NCI-H345 treated with DMSO at 0.1 percent for 48 hours (cell line): ENCODE results near the gene RAF1.
"Not testable (repeated sequence)": the region's sequence is repeated elsewhere in the genome, so short reads cannot be mapped to it uniquely, and the experiment has no call there.

Source experiments
- DNase-seq: peaks from one replicate; lab custom pipeline; 2025; ENCODE audit not compliant: unreplicated experiment; lab: John Stamatoyannopoulos, UW

RAF1 gene

GRCh38 chr3:12677616-12678015 lies 13.7 kb upstream of the RAF1 start:
- no peak for DNase-seq

DNA sequence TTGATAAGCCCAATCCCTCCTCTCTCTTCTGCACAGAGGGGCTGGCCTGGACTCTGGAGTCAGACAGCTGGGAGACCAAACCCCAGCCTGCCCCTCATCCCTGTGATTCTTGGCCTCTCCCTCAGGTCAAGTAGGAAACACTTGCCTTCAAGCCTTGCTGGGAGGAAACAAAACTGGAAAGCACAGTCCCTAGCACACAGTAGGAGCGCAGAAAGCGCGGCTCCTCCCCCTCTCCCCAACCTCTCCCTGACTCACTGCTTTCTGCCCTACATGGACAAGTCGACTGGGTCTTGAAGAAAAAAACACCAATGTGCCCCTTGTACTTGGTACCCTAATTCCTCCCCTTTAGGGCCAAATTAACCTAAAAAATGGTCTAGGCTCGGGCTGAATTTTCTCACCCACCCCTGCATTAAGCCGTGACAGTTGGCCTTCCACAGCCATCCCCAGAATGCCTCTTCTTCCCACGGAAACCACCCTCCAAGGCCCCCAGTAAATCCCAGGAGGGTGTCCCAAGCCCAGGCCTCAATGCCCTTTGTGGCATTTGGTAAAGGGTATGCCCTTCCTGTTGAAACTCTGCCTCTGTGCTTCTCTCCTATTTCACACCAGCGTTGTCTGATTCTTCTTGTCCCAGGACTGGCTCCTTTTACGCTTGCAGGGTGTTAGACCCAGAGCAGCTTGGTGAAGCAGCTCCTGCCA lies 11.3 kb upstream of the RAF1 start:
- DNase-seq: no peak

GRCh38 chr3:12673956-12674736 lies 10.2 kb upstream of the RAF1 start:
- not testable (repeated sequence) for DNase-seq

- no peak for DNase-seq
Observed at GRCh38 chr3:12671120-12671450, 7.2 kb upstream of the RAF1 start.

DNA sequence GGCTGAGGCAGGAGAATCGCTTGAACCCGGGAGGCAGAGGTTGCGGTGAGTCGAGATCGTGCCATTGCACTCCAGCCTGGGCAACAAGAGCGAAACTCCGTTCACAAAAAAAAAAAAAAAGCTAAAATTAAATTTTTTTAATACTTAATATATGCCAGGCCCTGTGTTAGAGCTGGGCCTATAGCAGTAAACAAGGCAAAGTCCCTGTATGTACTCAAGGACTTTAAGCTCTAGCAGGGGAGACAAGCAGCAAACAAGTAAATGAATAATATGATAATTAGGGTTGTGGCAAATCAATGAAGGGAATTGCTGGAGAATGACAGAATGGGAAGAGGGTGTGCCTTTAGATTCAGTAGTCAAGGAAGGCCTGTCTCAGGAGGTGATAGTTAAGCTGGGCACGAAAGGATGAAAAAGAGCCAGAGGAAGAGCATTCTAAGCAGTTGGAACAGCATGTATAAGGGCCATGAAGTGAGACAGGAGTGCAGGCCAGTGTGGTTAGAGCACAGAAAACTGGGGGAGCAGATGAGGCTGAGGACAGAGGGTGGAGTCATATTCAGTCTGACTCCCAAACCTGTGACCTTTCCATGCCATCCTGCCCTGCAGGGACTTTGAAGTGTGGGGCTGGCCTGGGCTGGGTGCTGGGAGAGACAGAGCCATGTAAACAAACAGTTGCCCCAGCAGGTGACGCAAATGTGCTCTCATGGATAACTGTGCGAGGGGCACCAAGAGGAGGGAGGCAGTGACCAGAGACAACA lies 6.6 kb upstream of the RAF1 start:
- no peak for DNase-seq

DNA sequence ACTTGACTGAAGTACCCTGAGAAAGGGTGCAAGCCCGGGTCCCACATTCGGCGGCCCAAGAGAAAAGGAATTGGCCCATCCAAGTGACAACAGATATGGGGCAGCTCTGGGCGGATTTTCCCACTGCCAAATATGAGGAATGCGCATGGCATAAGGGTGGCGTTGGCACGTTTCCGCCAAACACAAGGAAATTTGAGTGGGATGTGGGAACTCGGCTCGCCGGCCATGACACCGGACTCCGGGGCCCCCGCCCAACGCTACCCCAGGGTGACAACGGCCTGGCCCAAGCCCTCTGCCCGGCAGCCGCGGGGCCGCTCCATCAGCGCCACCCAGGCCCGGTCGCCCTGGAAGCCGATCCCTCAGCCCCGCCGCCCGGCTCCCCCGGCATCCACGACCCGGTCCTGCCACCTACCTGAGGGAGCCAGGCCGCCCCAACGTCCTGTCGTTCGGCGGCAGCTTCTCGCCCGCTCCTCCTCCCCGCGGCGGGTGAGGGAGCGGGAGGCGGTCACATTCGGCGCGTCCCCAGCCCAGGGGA lies 449 bp downstream of the RAF1 start:
- no peak for DNase-seq

- no peak for DNase-seq
Observed at GRCh38 chr3:12662593-12663400, 1.1 kb downstream of the RAF1 start.

DNA sequence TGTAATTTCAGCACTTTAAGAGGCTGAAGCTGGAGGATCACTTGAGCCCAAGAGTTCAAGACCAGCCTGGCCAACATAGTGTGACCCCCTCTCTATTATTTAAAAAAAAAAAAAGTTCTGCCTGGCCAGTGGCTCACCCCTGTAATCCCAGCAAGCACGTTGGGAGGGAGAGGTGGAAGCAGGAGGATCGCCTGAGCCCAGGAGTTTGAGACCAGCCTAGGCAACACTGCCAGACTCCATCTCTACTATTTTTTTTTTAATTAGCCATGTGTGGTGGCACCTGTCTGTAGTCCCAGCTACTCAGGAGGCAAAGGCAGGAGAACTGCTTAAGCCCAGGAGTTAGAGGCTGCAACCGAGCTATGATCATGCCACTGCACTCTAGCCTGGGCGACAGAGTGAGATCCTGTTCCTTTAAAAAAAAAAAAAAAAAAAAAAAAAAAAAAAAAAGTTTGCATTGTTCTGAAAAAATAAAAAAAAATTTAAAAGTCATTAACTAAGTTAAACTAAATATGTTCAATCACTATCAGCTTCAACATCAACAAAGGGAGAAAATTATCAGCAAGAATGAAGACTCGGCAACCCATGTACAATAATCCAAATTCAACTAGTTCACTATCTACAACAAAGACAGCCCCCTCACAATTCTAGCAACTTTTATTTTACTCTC lies 1.9 kb downstream of the RAF1 start:
- DNase-seq: no peak

DNA sequence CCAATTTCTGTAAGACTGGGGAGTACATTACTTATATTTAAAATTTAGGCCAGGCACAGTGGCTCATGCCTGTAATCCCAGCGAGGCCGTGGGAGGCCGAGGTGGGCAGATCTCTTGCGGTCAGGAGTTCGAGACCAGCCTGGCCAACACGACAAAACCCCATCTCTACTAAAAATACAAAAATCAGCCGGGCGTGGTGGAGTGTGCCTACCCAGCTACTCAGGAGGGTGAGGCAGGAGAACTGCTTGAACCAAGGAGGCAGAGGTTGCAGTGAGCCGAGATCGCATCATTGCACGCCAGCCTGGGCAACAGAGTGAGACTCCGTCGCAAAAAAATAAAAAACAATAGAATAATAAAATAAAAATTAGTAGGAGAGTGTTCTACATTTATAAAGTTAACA lies 2.5 kb downstream of the RAF1 start:
- not testable (repeated sequence) for DNase-seq

DNA sequence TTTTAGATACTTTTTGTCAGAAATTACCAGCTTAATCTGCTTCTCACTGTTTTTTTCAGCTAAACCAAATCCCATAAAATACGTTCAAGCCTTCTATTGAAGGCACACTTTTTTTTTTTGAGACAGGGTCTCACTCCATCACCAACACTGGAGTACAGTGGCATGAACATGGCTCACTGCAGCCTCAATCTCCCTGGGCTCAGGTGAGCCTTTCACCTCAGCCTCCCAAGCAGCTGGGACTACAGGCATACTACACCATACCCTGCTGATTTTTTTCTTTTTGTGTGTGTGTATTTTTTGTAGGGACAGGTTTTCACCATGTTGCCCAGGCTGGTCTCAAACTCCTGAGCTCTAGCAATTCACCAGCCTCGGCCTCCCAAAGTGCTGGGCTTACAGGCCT lies 3.7 kb downstream of the RAF1 start:
- DNase-seq: no peak

GRCh38 chr3:12659316-12660015 lies 4.5 kb downstream of the RAF1 start:
- no peak for DNase-seq

- no peak for DNase-seq
Observed at GRCh38 chr3:12658593-12659058, 5.3 kb downstream of the RAF1 start.

DNA sequence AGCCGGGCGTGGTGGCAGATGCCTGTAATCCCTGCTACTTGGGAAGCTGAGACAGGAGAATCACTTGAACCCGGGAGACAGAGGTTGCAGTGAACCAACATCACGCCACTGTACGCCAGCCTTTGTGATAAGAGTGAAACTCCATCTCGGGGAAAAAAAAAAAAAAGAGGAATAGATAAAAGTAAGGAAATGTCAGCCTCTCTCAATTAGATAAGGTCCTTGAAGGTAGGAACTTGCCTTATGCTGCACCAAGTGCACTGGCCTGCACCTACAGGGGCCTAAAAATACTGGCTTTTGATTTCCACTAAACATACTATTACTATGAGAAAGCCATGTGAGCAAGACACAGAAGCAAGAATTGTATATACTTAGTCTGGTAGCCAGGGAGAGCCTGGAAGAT lies 7.1 kb downstream of the RAF1 start:
- no peak for DNase-seq

- no peak for DNase-seq
Observed at GRCh38 chr3:12656193-12656592, 7.7 kb downstream of the RAF1 start.

- DNase-seq: no peak
Observed at GRCh38 chr3:12655701-12656100, 8.2 kb downstream of the RAF1 start.

- no peak for DNase-seq
Observed at GRCh38 chr3:12653747-12654146, 10.2 kb downstream of the RAF1 start.

DNA sequence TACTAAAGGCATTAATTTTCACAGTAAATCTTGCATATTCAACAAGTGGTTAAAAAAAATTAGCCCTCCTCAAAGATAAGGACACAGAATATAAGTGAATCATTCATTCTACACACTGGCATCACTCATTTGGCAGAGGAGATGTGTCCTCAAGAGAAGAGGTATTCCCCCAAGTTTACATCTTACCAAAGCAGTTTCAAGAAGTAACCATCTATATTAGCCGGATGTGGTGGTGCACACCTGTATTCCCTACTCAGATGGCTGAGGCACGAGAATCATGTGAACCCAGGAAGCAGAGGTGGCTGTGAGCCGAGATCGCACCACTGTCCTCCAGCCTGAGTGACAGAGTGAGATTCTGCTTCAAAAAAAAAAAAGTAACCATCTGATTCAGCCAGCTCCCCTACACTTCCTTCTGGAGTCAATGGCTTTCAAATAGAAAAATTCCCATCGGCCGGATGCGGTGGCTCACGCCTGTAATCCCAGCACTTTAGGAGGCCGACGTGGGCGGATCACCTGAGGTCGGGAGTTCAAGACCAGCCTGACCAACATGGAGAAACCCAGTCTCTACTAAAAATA lies 15.4 kb downstream of the RAF1 start:
- DNase-seq: no peak

- no peak for DNase-seq
Observed at GRCh38 chr3:12644331-12644937, 19.5 kb downstream of the RAF1 start.

DNA sequence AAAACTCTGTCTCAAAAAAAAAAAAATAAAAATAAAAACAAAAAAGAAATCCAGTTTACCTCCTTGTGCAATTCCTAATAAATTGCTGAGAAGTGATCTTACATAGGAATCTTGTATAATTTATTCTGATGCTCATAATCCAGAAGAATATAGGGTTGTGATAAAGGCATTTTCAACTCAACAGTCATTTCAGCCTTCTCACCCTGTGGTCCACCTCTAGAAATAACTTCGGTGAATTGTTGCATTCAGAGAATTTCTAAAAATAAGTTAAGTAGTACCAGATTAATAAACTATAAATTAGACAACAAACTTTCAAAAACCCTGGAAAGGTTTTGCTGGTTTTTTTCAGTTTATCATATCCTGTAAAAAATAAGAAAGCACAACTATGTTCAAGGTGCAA lies 20.2 kb downstream of the RAF1 start:
- no peak for DNase-seq
